ENCODE results near the gene C16orf86.

C16orf86 gene

GRCh38 chr16:67653789-67654402, 12.7 kb upstream of the C16orf86 start:
- DNase-seq (ENCODE audit: low read depth), result no peak

GRCh38 chr16:67654403-67654911, 12.2 kb upstream of the C16orf86 start:
- no peak for DNase-seq (ENCODE audit: low read depth)

GRCh38 chr16:67655363-67655762, 11.3 kb upstream of the C16orf86 start:
- no peak for DNase-seq (ENCODE audit: low read depth)

- DNase-seq (ENCODE audit: low read depth), result no peak
These were observed 10.1 kb upstream of the C16orf86 start for GRCh38 chr16:67656344-67657016.

GRCh38 chr16:67657017-67657608, 9.5 kb upstream of the C16orf86 start:
- DNase-seq (ENCODE audit: low read depth), result no peak

GRCh38 chr16:67657751-67658518, 8.7 kb upstream of the C16orf86 start:
- DNase-seq (ENCODE audit: low read depth), result no peak

GRCh38 chr16:67658849-67659674, 7.6 kb upstream of the C16orf86 start:
- no peak for DNase-seq (ENCODE audit: low read depth)

- peak; percentile 91 for DNase-seq (ENCODE audit: low read depth)
These were observed 6.7 kb upstream of the C16orf86 start, which contains the start of gene ACD for GRCh38 chr16:67659675-67660563. Gene ACD, minus strand, starts transcription at chr16:67660260. Its CDS starts 40 bp downstream, at chr16:67660220.

- DNase-seq (ENCODE audit: low read depth), result peak; percentile 89
These were observed 6.0 kb upstream of the C16orf86 start, which contains the start of gene PARD6A for GRCh38 chr16:67660564-67661028. Gene PARD6A, plus strand, starts transcription at chr16:67660960. Its CDS starts 79 bp downstream, at chr16:67661039.

GRCh38 chr16:67661101-67661761, 5.4 kb upstream of the C16orf86 start:
- no peak for DNase-seq (ENCODE audit: low read depth)

GRCh38 chr16:67661886-67662652, 4.5 kb upstream of the C16orf86 start:
- DNase-seq (ENCODE audit: low read depth), result no peak

- DNase-seq (ENCODE audit: low read depth), result no peak
These were observed 4.0 kb upstream of the C16orf86 start for GRCh38 chr16:67662653-67663010.

GRCh38 chr16:67663151-67663876, 3.3 kb upstream of the C16orf86 start:
- no peak for DNase-seq (ENCODE audit: low read depth)

GRCh38 chr16:67663877-67664222, 2.8 kb upstream of the C16orf86 start:
- no peak for DNase-seq (ENCODE audit: low read depth)

GRCh38 chr16:67664258-67664657, 2.4 kb upstream of the C16orf86 start:
- no peak for DNase-seq (ENCODE audit: low read depth)

GRCh38 chr16:67664871-67665270, 1.7 kb upstream of the C16orf86 start:
- DNase-seq (ENCODE audit: low read depth), result no peak

GRCh38 chr16:67665598-67665997, 1.0 kb upstream of the C16orf86 start:
- no peak for DNase-seq (ENCODE audit: low read depth)

- no peak for DNase-seq (ENCODE audit: low read depth)
These were observed 522 bp upstream of the C16orf86 start for GRCh38 chr16:67666032-67666551.
